ENCODE measurements around the gene ZDHHC11. TPM values are rescaled to one million over a fixed set of nuclear protein-coding genes. Genes with fewer than 3 reads are reported as not detected.

The ZDHHC11 gene
- total RNA-seq, 4 donors from 2014 or later: 1.1 to 7.0 (median 3.3) TPM

DNA sequence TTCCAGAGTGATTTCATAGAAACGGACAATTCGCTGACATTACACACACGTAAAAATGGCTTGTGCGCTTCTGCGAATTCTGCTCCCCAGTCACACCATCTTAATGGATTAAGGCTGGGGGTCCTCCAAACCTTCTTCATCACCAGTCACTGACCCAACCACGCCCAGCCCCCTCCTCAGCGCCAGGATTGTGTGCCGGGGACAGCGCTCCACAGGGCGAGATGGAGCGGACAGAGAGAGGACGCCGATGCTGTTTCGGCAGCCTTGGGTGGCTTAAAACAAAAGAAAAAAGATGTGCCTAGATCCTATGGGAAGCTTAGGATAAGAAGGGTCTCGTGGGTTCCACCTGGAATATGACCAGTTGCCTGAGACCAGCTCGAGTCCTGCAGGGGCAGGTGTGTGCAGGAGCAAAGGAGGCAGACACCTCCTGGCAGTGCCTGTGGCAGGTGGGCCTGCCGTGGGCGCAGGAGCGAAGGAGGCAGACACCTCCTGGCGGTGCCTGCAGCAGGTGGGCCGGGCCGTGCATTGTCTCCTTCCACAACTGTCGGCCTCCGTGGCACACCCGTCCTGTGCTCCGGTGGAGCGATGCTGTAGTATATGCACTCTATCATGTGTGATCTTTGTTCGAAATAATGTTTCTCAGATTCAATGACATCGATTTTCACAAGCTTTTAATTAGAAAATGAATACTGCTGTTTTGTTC, 21.0 kb upstream of the ZDHHC11 start:
- TF ChIP-seq POLR2A (IDR thresholded peaks at IDR 0.05) (no peak), CTCF (IDR thresholded peaks at IDR 0.05) (no peak)
- WGBS, 2 donors: 91 to 93% methylated on average over 16 to 25 of the region's 29 CpGs
- no peak overlapping the region for H3K27ac ChIP-seq
- DNase-seq: no peak
- no peaks in the 10 kb centered on the region for H3K9me3 ChIP-seq
- H3K4me1 ChIP-seq: no peaks in the 10 kb centered on the region
- intact Hi-C loops (cut with DNase I): no loop called here
- no peaks in the 10 kb centered on the region for H3K27me3 ChIP-seq
- H3K36me3 ChIP-seq: peaks cover 40 to 100% (median 57%) of the 10 kb centered on the region in 3 donors
- H3K4me3 ChIP-seq: no peak overlapping the region

GRCh38 chr5:870956-871355, 20.2 kb upstream of the ZDHHC11 start:
- 92 to 96% methylated on average over 4 of the region's 5 CpGs for WGBS, 2 donors
- intact Hi-C loops (cut with DNase I): no loop called here
- Histone ChIP-seq H3K27ac (no peak overlapping the region), H3K4me1 (no peaks in the 10 kb centered on the region), H3K27me3 (no peaks in the 10 kb centered on the region), H3K4me3 (no peak overlapping the region), H3K36me3 (peaks cover 32 to 100% (median 49%) of the 10 kb centered on the region in 3 donors), H3K9me3 (no peaks in the 10 kb centered on the region)
- no peak for TF ChIP-seq POLR2A (IDR thresholded peaks at IDR 0.05)
- TF ChIP-seq CTCF (IDR thresholded peaks at IDR 0.05): no peak
- no peak for DNase-seq

- Histone ChIP-seq H3K4me1 (no peaks in the 10 kb centered on the region), H3K4me3 (no peak overlapping the region), H3K9me3 (no peaks in the 10 kb centered on the region), H3K27ac (no peak overlapping the region), H3K27me3 (no peaks in the 10 kb centered on the region), H3K36me3 (peaks cover 41 to 100% (median 43%) of the 10 kb centered on the region in 3 donors)
- intact Hi-C loops (cut with DNase I): no loop called here
- DNase-seq: no peak
- 84 to 92% methylated on average over 8 to 11 of the region's 16 CpGs for WGBS, 2 donors
- no peak for TF ChIP-seq POLR2A (IDR thresholded peaks at IDR 0.05)
- TF ChIP-seq CTCF (IDR thresholded peaks at IDR 0.05): no peak
Measured at GRCh38 chr5:868428-869135, 17.8 kb upstream of the ZDHHC11 start.

- H3K36me3 ChIP-seq: peaks cover 39 to 100% (median 44%) of the 10 kb centered on the region in 3 donors
- H3K4me1 ChIP-seq: no peaks in the 10 kb centered on the region
- TF ChIP-seq POLR2A (IDR thresholded peaks at IDR 0.05) (no peak), CTCF (IDR thresholded peaks at IDR 0.05) (no peak)
- H3K9me3 ChIP-seq: no peaks in the 10 kb centered on the region
- intact Hi-C loops (cut with DNase I): no loop called here
- no peaks in the 10 kb centered on the region for H3K27me3 ChIP-seq
- H3K27ac ChIP-seq: no peak overlapping the region
- no peak overlapping the region for H3K4me3 ChIP-seq
- no peak for DNase-seq
- 79 to 94% methylated on average over 2 to 4 of the region's 6 CpGs for WGBS, 2 donors
Measured at GRCh38 chr5:867300-867870, 16.6 kb upstream of the ZDHHC11 start.

DNA sequence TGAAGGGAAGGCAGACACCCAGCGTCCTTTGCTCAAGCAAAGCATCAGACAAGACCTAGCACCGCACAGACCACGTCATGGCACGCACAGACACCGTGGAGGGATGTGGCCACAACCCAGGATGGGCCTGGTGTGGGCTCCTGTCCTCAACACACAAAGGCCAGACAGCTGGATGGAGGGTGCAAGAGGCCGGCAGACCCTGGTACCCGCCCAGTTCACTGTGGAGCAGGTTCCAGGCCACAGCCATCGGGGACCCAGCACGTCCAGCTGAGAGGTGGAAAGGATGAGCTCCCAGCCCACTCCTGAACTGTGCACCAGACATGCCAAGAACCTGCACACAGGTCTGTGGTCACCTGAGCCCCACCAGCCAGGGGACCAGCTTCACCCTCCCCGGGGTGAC, 15.0 kb upstream of the ZDHHC11 start:
- Histone ChIP-seq H3K9me3 (no peaks in the 10 kb centered on the region), H3K27me3 (no peaks in the 10 kb centered on the region), H3K4me1 (peaks cover 0 to 10% (median 4%) of the 10 kb centered on the region in 3 donors), H3K4me3 (no peak overlapping the region), H3K36me3 (peaks cover 33 to 88% (median 35%) of the 10 kb centered on the region in 3 donors), H3K27ac (no peak overlapping the region)
- intact Hi-C loops (cut with DNase I): no loop called here
- no peak for TF ChIP-seq CTCF (IDR thresholded peaks at IDR 0.05)
- no peak for TF ChIP-seq POLR2A (IDR thresholded peaks at IDR 0.05)
- DNase-seq: no peak
- WGBS, 2 donors: 96 to 97% methylated on average over 4 to 5 of the region's 10 CpGs

Data from esophagus squamous epithelium (tissue), 5 donors.